K562 (cell line): ENCODE results near the gene CNFN.

ENCODE experiments used
- HDAC2 ChIP-seq: fragments of 450-650 bp; IDR thresholded peaks from 2 replicates; pipeline ENCODE4 v1.6.1; 2016; ENCODE audit warnings: mild to moderate bottlenecking
- NFYB ChIP-seq: IDR thresholded peaks from 2 replicates; pipeline ENCODE4 v1.6.1; 2011; ENCODE audit warnings: mild to moderate bottlenecking, moderate library complexity; ENCODE audit not compliant: insufficient read length; ENCODE audit errors: extremely low read depth
- TF ChIP-seq, protein P1 (sequence below): IDR thresholded peaks from 2 replicates; pipeline ENCODE4 v1.6.1; 2012; ENCODE audit warnings: low read depth, low read length, improper control_type of control experiment, borderline replicate concordance

DNA sequence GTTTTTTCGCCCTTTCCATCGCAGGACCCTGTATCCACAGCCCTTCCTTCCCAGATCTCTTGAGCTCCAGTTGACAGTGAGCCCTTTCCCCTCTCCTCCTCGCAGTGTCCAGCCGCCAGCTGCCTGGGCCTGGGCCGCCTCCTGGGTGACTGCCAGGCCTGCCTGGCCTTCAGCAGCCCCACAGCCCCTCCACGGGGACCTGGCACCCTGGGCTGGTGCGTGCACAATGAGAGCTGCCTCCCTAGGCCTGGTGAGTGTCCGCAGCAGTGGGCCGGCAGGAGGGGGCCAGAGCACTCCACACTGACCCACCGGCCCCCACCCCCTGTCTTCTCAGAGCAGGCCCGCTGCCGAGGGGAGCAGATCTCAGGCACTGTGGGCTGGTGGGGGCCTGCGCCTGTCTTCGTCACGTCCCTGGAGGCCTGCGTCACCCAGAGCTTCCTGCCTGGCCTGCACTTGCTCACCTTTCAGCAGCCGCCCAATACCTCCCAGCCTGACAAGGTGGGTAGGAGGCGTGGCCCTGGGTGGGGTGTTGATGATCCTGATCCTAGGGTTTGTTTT, 45.7 kb downstream of the CNFN start:
- TF ChIP-seq, protein P1, sequence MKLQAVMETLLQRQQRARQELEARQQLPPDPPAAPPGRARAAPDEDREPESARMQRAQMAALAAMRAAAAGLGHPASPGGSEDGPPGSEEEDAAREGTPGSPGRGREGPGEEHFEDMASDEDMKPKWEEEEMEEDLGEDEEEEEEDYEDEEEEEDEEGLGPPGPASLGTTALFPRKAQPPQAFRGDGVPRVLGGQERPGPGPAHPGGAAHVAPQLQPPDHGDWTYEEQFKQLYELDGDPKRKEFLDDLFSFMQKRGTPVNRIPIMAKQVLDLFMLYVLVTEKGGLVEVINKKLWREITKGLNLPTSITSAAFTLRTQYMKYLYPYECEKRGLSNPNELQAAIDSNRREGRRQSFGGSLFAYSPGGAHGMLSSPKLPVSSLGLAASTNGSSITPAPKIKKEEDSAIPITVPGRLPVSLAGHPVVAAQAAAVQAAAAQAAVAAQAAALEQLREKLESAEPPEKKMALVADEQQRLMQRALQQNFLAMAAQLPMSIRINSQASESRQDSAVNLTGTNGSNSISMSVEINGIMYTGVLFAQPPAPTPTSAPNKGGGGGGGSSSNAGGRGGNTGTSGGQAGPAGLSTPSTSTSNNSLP = no peak
- TF ChIP-seq NFYB = no peak
- TF ChIP-seq HDAC2 = no peak
